ENCODE data around the gene SPEN.

The SPEN gene

GRCh38 chr1:15988856-15989736 is 141.6 kb downstream of the SPEN start:
- DNase-seq, result no peak

DNA sequence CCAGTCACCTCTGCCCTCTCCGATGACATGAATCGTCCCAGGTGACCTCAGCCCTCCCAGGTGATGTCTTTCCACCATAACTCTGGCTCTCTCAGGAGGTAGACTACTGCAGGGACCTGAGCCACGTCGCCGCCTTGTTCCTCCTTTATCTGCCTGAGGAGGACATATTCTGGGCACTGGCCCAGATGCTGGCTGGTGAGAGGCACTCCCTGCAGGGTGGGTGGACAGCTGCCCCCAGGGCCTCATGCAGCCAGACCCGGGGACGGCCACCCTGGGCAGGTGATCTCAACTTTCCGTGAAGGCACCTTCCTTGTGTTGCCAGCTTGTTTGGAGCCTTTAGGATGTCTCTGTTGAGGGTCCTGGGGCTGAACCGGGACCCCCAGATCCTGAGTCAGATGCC is 142.3 kb downstream of the SPEN start:
- DNase-seq, result no peak
